ENCODE data around the gene STXBP6. TPM values are rescaled to one million over a fixed set of nuclear protein-coding genes. Genes with fewer than 3 reads are reported as not detected.

STXBP6 gene
- total RNA-seq, 1 donor from 2014 or later = 6.8 TPM

- Mint-ChIP-seq H3K4me3 (no peak overlapping the region), H3K27me3 (ENCODE audit: low read depth) (no peaks in the 10 kb centered on the region), H3K27ac (ENCODE audit: unreplicated experiment) (no peak overlapping the region), H3K4me1 (peaks cover under 1% of the 10 kb centered on the region), H3K36me3 (ENCODE audit: low read depth) (peaks cover 4% of the 10 kb centered on the region), H3K9me3 (peaks cover 12% of the 10 kb centered on the region)
- no peak for DNase-seq (ENCODE audit: low read depth, low spot score)
- TF ChIP-seq CTCF (conservative IDR thresholded peaks at IDR 0.05) = no peak
Observed at GRCh38 chr14:24890716-24891115, 159.2 kb downstream of the STXBP6 start.

- Mint-ChIP-seq H3K4me3 (no peak overlapping the region), H3K27me3 (ENCODE audit: low read depth) (no peaks in the 10 kb centered on the region), H3K36me3 (ENCODE audit: low read depth) (peaks cover 4% of the 10 kb centered on the region), H3K9me3 (peaks cover 12% of the 10 kb centered on the region), H3K27ac (ENCODE audit: unreplicated experiment) (no peak overlapping the region), H3K4me1 (peaks cover 7% of the 10 kb centered on the region)
- no peak for DNase-seq (ENCODE audit: low read depth, low spot score)
- no peak for TF ChIP-seq CTCF (conservative IDR thresholded peaks at IDR 0.05)
Observed at GRCh38 chr14:24889843-24890242, 160.1 kb downstream of the STXBP6 start.

GRCh38 chr14:24888532-24888931 lies 161.4 kb downstream of the STXBP6 start:
- no peak overlapping the region for H3K27ac Mint-ChIP-seq (ENCODE audit: unreplicated experiment)
- peaks cover 12% of the 10 kb centered on the region for H3K9me3 Mint-ChIP-seq
- H3K4me1 Mint-ChIP-seq = peaks cover 7% of the 10 kb centered on the region
- H3K27me3 Mint-ChIP-seq (ENCODE audit: low read depth) = no peaks in the 10 kb centered on the region
- DNase-seq (ENCODE audit: low read depth, low spot score) = no peak
- H3K4me3 Mint-ChIP-seq = no peak overlapping the region
- no peak for TF ChIP-seq CTCF (conservative IDR thresholded peaks at IDR 0.05)
- peaks cover 4% of the 10 kb centered on the region for H3K36me3 Mint-ChIP-seq (ENCODE audit: low read depth)

- H3K9me3 Mint-ChIP-seq = peaks cover 12% of the 10 kb centered on the region
- H3K4me3 Mint-ChIP-seq = no peak overlapping the region
- no peak for TF ChIP-seq CTCF (conservative IDR thresholded peaks at IDR 0.05)
- H3K36me3 Mint-ChIP-seq (ENCODE audit: low read depth) = peaks cover 4% of the 10 kb centered on the region
- H3K4me1 Mint-ChIP-seq = peaks cover 7% of the 10 kb centered on the region
- H3K27me3 Mint-ChIP-seq (ENCODE audit: low read depth) = no peaks in the 10 kb centered on the region
- no peak overlapping the region for H3K27ac Mint-ChIP-seq (ENCODE audit: unreplicated experiment)
- no peak for DNase-seq (ENCODE audit: low read depth, low spot score)
Observed at GRCh38 chr14:24887623-24888304, 162.2 kb downstream of the STXBP6 start.

- H3K36me3 Mint-ChIP-seq (ENCODE audit: low read depth) = no peaks in the 10 kb centered on the region
- H3K4me1 Mint-ChIP-seq = peaks cover 11% of the 10 kb centered on the region
- no peak for DNase-seq (ENCODE audit: low read depth, low spot score)
- H3K9me3 Mint-ChIP-seq = peaks cover 7% of the 10 kb centered on the region
- no peak overlapping the region for H3K4me3 Mint-ChIP-seq
- no peaks in the 10 kb centered on the region for H3K27me3 Mint-ChIP-seq (ENCODE audit: low read depth)
- no peak overlapping the region for H3K27ac Mint-ChIP-seq (ENCODE audit: unreplicated experiment)
- TF ChIP-seq CTCF (conservative IDR thresholded peaks at IDR 0.05) = no peak
Observed at GRCh38 chr14:24885410-24885913, 164.5 kb downstream of the STXBP6 start.
